Endodermal cell (in vitro differentiated cells): ENCODE data around the gene CYSLTR1. TPM values are rescaled to one million over a fixed set of nuclear protein-coding genes. Genes with fewer than 3 reads are reported as not detected.

Experiments used
- DNase-seq: peaks from one replicate; pipeline ENCODE4 v3.0.0-alpha.2; 2017
- H3K27ac ChIP-seq: 2 replicates; pipeline ENCODE4 v1.5.1; 2013; ENCODE audit warnings: mild to moderate bottlenecking, low read depth, low read length, moderate library complexity
- H3K27me3 ChIP-seq: 2 replicates; pipeline ENCODE4 v1.6.1; 2013; ENCODE audit warnings: mild to moderate bottlenecking, low read length, moderate library complexity; ENCODE audit not compliant: insufficient read depth, control insufficient read depth, poor library complexity, severe bottlenecking
- H3K36me3 ChIP-seq: 2 replicates; pipeline ENCODE4 v1.7.0; 2013; ENCODE audit warnings: mild to moderate bottlenecking, low read length, moderate library complexity; ENCODE audit not compliant: control insufficient read depth, insufficient read depth
- H3K4me1 ChIP-seq: one replicate; pipeline ENCODE4 v1.7.0; 2013; ENCODE audit warnings: low read length; ENCODE audit not compliant: control insufficient read depth, insufficient read depth
- H3K4me3 ChIP-seq: 2 replicates; pipeline ENCODE4 v1.5.1; 2013; ENCODE audit warnings: mild to moderate bottlenecking, low read length, moderate library complexity
- H3K9ac ChIP-seq: 2 replicates; pipeline ENCODE4 v1.6.1; 2013; ENCODE audit warnings: mild to moderate bottlenecking, low read length, moderate library complexity; ENCODE audit not compliant: poor library complexity, severe bottlenecking; ENCODE audit errors: extremely low read depth
- H3K9me3 ChIP-seq: 2 replicates; pipeline ENCODE4 v1.6.1; 2013; ENCODE audit warnings: mild to moderate bottlenecking, low read length, moderate library complexity; ENCODE audit not compliant: control insufficient read depth
- H3K27ac Mint-ChIP-seq: 2 replicates; pipeline ENCODE4 v1.8.0; 2020; ENCODE audit warnings: mixed read lengths
- H3K27me3 Mint-ChIP-seq: 2 replicates; pipeline ENCODE4 v1.8.0; 2021; ENCODE audit warnings: mild to moderate bottlenecking, mixed read lengths; ENCODE audit not compliant: insufficient read depth
- H3K36me3 Mint-ChIP-seq: 2 replicates; pipeline ENCODE4 v1.8.0; 2020; ENCODE audit warnings: low read depth, mixed read lengths
- H3K4me1 Mint-ChIP-seq: 2 replicates; pipeline ENCODE4 v1.8.0; 2020; ENCODE audit warnings: mixed read lengths
- H3K4me3 Mint-ChIP-seq: 2 replicates; pipeline ENCODE4 v1.8.0; 2020; ENCODE audit warnings: mild to moderate bottlenecking, moderate library complexity, mixed read lengths
- H3K9me3 Mint-ChIP-seq: 2 replicates; pipeline ENCODE4 v1.8.0; 2020; ENCODE audit warnings: mild to moderate bottlenecking, mixed read lengths
- WGBS, 2 experiments: methylation state at CpG; one replicate each; pipeline versions ENCODE4 v1.1.5 to v1.1.7; 2013; ENCODE audit warnings: missing lambda C conversion rate in 2 of 2, mixed read lengths in 1 of 2; ENCODE audit not compliant: insufficient coverage in 1 of 2, insufficient read length in 1 of 2; 5-methylcytosine and 5-hydroxymethylcytosine counted together
- total RNA-seq, 2 donors: library from RNA; stranded (reverse); fragmentation: NEBNext Ultra II Directional in 1 of 2; extraction: Animal tissue kit (Norgen Biotek cat#: 25700) in 1 of 2; gene quantifications; 2 replicates in 1 of 2; 3 replicates in 1 of 2; pipeline ENCODE4 v1.2.1, GENCODE V29; 2021
- TF ChIP-seq, protein P1 (sequence below): fragments of 200-600 bp; sonication (generic); conservative IDR thresholded peaks from 2 replicates; pipeline ENCODE4 v1.5.0; 2021; ENCODE audit warnings: antibody characterized with exemption, mild to moderate bottlenecking

Gene CYSLTR1
- total RNA-seq, 2 donors from 2014 or later: 0.11 to 0.24 TPM

DNA sequence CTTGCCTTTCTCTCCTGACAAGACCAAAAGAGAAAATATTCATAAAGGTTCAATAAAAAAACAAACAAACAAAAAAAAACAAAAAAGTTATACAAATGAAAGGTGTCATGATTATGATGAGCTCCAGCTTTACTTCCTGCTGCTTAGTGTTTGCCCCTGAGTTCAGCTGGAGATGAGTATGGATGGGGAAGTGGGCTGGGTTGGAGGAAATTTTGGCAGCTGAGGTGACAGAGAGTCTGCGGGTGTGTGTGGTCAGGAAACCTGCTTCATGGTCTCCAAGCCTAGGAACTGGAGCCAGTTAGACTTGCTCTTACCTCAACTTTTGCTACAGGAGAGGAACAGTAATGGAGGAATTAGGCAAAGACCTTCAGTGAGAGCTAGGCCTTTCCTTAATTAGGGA lies 4.3 kb upstream of the CYSLTR1 start:
- Mint-ChIP-seq H3K9me3 (peaks cover 44% of the 10 kb centered on the region), H3K27me3 (no peaks in the 10 kb centered on the region), H3K36me3 (no peaks in the 10 kb centered on the region), H3K4me1 (peaks cover 26% of the 10 kb centered on the region), H3K4me3 (no peak overlapping the region), H3K27ac (no peak overlapping the region)
- no peak for DNase-seq
- no peaks in the 10 kb centered on the region for H3K9me3 ChIP-seq
- H3K4me1 ChIP-seq: no peaks in the 10 kb centered on the region
- no peak overlapping the region for H3K9ac ChIP-seq
- TF ChIP-seq, protein P1, sequence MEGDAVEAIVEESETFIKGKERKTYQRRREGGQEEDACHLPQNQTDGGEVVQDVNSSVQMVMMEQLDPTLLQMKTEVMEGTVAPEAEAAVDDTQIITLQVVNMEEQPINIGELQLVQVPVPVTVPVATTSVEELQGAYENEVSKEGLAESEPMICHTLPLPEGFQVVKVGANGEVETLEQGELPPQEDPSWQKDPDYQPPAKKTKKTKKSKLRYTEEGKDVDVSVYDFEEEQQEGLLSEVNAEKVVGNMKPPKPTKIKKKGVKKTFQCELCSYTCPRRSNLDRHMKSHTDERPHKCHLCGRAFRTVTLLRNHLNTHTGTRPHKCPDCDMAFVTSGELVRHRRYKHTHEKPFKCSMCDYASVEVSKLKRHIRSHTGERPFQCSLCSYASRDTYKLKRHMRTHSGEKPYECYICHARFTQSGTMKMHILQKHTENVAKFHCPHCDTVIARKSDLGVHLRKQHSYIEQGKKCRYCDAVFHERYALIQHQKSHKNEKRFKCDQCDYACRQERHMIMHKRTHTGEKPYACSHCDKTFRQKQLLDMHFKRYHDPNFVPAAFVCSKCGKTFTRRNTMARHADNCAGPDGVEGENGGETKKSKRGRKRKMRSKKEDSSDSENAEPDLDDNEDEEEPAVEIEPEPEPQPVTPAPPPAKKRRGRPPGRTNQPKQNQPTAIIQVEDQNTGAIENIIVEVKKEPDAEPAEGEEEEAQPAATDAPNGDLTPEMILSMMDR: no peak
- H3K4me3 ChIP-seq: no peak overlapping the region
- WGBS, 2 experiments: 100% methylated on average over 1 of the region's 1 CpG; no CpG with 5 or more reads in 1 of the 2 experiments
- H3K27me3 ChIP-seq: no peaks in the 10 kb centered on the region
- no peak overlapping the region for H3K27ac ChIP-seq
- H3K36me3 ChIP-seq: no peaks in the 10 kb centered on the region

DNA sequence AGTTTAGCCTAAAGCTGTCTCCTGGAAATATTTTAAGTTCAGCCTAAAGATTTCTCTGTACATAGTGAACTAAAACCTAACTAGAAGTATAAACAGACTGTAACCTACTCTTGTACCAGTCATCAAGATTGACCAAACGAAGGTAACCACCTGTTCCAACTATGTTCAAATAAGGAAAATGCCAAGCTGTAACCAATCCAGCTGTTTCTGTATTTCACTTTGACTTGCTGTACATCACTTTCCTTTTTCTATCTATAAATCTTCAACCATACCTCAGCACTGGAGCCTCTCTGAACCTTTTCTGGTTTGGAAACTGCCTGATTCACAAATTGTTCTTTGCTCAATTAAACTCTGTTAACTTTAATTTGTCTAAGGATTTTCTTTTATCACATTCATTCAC lies 3.1 kb upstream of the CYSLTR1 start:
- TF ChIP-seq, protein P1: no peak
- Mint-ChIP-seq H3K27me3 (no peaks in the 10 kb centered on the region), H3K27ac (no peak overlapping the region), H3K36me3 (no peaks in the 10 kb centered on the region), H3K9me3 (peaks cover 33% of the 10 kb centered on the region), H3K4me3 (no peak overlapping the region), H3K4me1 (peaks cover 26% of the 10 kb centered on the region)
- Histone ChIP-seq H3K9ac (no peak overlapping the region), H3K9me3 (no peaks in the 10 kb centered on the region), H3K36me3 (no peaks in the 10 kb centered on the region), H3K4me3 (no peak overlapping the region), H3K27me3 (no peaks in the 10 kb centered on the region), H3K4me1 (no peaks in the 10 kb centered on the region), H3K27ac (no peak overlapping the region)
- no peak for DNase-seq
- WGBS, 2 experiments: 76% methylated on average over 1 of the region's 1 CpG; no CpG with 5 or more reads in 1 of the 2 experiments

DNA sequence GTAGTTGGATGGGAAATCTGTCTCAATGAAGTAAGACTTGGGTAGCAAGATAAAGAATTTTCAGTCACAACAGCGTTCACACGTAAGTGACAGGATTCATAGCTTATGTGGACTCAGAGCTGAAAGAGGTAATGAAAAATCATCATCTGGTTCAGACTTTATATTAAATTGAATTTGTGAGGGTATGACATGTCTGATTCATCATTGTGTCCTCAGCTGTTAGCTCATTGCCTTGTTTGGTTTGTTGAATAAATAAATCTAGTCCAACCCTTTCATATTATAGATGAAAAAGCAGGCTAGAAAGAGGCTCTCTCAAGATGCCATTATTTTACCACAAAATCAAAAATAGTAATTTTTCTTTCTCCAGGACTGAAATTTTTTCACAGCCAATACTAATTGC lies 2.7 kb upstream of the CYSLTR1 start:
- H3K27ac Mint-ChIP-seq: no peak overlapping the region
- TF ChIP-seq, protein P1: no peak
- H3K4me3 ChIP-seq: no peak overlapping the region
- no peaks in the 10 kb centered on the region for H3K4me1 ChIP-seq
- no peak overlapping the region for H3K4me3 Mint-ChIP-seq
- WGBS, 2 experiments: 96% methylated on average over 2 of the region's 2 CpGs; no CpG with 5 or more reads in 1 of the 2 experiments
- H3K36me3 ChIP-seq: no peaks in the 10 kb centered on the region
- H3K4me1 Mint-ChIP-seq: peaks cover 26% of the 10 kb centered on the region
- peaks cover 33% of the 10 kb centered on the region for H3K9me3 Mint-ChIP-seq
- H3K27me3 Mint-ChIP-seq: no peaks in the 10 kb centered on the region
- H3K9ac ChIP-seq: no peak overlapping the region
- no peaks in the 10 kb centered on the region for H3K9me3 ChIP-seq
- no peak for DNase-seq
- H3K27ac ChIP-seq: no peak overlapping the region
- no peaks in the 10 kb centered on the region for H3K27me3 ChIP-seq
- no peaks in the 10 kb centered on the region for H3K36me3 Mint-ChIP-seq
